HCT116 (cell line): ENCODE measurements around the gene RAB26. TPM values are rescaled to one million over a fixed set of nuclear protein-coding genes. Genes with fewer than 3 reads are reported as not detected.

Experiments
- ATAC-seq: fragments of 200-7000 bp; cut with Tn5 transposase; 2 replicates; pipeline ENCODE4 v1.9.1; 2020; ENCODE audit warnings: mild to moderate bottlenecking, moderate library complexity
- BruUV-seq: library from RNA; stranded (reverse); fragments of 400-500 nt; replicated peaks from 2 replicates; lab custom pipeline; 2021; lab: Mats Ljungman, UMichigan
- CTCF ChIA-PET: fragments of 300-600 bp; sonication (Branson Sonifier 250); formaldehyde crosslinking; loops from one replicate; lab custom pipeline; 2021; ENCODE audit warnings: antibody characterized with exemption; lab: Charles Lee
- POLR2A ChIA-PET: fragments of 300-600, 350-600 bp; sonication (Branson Sonifier 250); formaldehyde crosslinking; loops from one replicate; lab custom pipeline; 2021; ENCODE audit warnings: antibody characterized with exemption; lab: Charles Lee
- RAD21 ChIA-PET, 2 experiments: fragments of 300-600 bp; sonication (Branson Sonifier 250); formaldehyde crosslinking; loops; one replicate each; lab custom pipeline; 2023; ENCODE audit warnings: low total read pairs in 2 of 2; ENCODE audit not compliant: uncharacterized antibody in 2 of 2, unreplicated experiment in 2 of 2, low non-redundant PET in 1 of 2; lab: Charles Lee
- DNase-seq: peaks from one replicate; pipeline ENCODE4 v3.0.0-alpha.2; 2010; ENCODE audit warnings: low read depth, low spot score
- H2AFZ ChIP-seq: fragments of 200-600 bp; shearing (Covaris generic), sonication (generic); 2 replicates; pipeline ENCODE4 v1.6.1; 2017; ENCODE audit warnings: low read depth, mixed run types, mixed read lengths, antibody characterized with exemption, low read length; ENCODE audit not compliant: poor library complexity, severe bottlenecking
- H3K27ac ChIP-seq: 2 replicates; pipeline ENCODE4 v1.5.1; 2012; ENCODE audit warnings: low read depth, low read length
- H3K27me3 ChIP-seq: fragments of 200-600 bp; sonication (generic); 2 replicates; pipeline ENCODE4 v1.6.1; 2016; ENCODE audit warnings: mixed run types, low read length, mixed read lengths; ENCODE audit not compliant: insufficient read depth
- H3K36me3 ChIP-seq, 2 experiments: fragments of 200-500 bp in 1 of 2; fragments of 200-600 bp in 1 of 2; sonication (Bioruptor generic) in 1 of 2; sonication (generic) in 1 of 2; 2 replicates each; pipeline versions ENCODE4 v1.5.1 to v1.6.1; 2014 to 2016; ENCODE audit warnings: low read length in 2 of 2, inconsistent platforms in 1 of 2, mixed read lengths in 1 of 2, mixed run types in 1 of 2; ENCODE audit not compliant: insufficient read depth in 2 of 2, control insufficient read depth in 1 of 2
- H3K4me1 ChIP-seq, 2 experiments: fragments of 200-600 bp in 1 of 2; sonication (generic) in 1 of 2; 2 replicates each; pipeline versions ENCODE4 v1.5.1 to v1.6.1; 2012 to 2017; ENCODE audit warnings: low read length in 2 of 2, inconsistent platforms in 1 of 2, mild to moderate bottlenecking in 1 of 2, mixed read lengths in 1 of 2, mixed run types in 1 of 2, moderate library complexity in 1 of 2; ENCODE audit not compliant: insufficient read depth in 2 of 2, control insufficient read depth in 1 of 2
- H3K4me2 ChIP-seq: fragments of 200-600 bp; sonication (generic); 2 replicates; pipeline ENCODE4 v1.6.1; 2017; ENCODE audit warnings: mixed run types, low read length, mixed read lengths
- H3K4me3 ChIP-seq, 2 experiments: fragments of 200-600 bp in 1 of 2; sonication (generic) in 1 of 2; replicated peaks in 1 of 2; 2 replicates each; pipeline ENCODE4 v1.5.1; 2011 to 2016; ENCODE audit warnings: low read length in 2 of 2, control low read depth in 1 of 2, low read depth in 1 of 2, mild to moderate bottlenecking in 1 of 2, mixed read lengths in 1 of 2, mixed run types in 1 of 2
- H3K79me2 ChIP-seq: fragments of 200-600 bp; sonication (generic); 2 replicates; pipeline ENCODE4 v1.6.1; 2017; ENCODE audit warnings: mild to moderate bottlenecking, mixed run types, low read length, moderate library complexity, mixed read lengths; ENCODE audit not compliant: insufficient read depth
- H3K9ac ChIP-seq: fragments of 200-600 bp; sonication (generic); 2 replicates; pipeline ENCODE4 v1.6.1; 2016; ENCODE audit warnings: low read length, mixed read lengths
- H3K9me2 ChIP-seq: fragments of 200-600 bp; sonication (generic), shearing (Covaris generic); 2 replicates; pipeline ENCODE4 v1.6.1; 2017; ENCODE audit warnings: mixed run types, mild to moderate bottlenecking, moderate library complexity; ENCODE audit not compliant: insufficient read depth
- H3K9me3 ChIP-seq, 2 experiments: fragments of 200-500 bp in 1 of 2; fragments of 200-600 bp in 1 of 2; sonication (Bioruptor generic) in 1 of 2; sonication (generic) in 1 of 2; 2 replicates each; pipeline ENCODE4 v1.6.1; 2014 to 2017; ENCODE audit warnings: low read length in 2 of 2, mixed read lengths in 2 of 2, inconsistent platforms in 1 of 2, low read depth in 1 of 2, mild to moderate bottlenecking in 1 of 2, mixed run types in 1 of 2, moderate library complexity in 1 of 2; ENCODE audit not compliant: control insufficient read depth in 1 of 2, insufficient read depth in 1 of 2
- H4K20me1 ChIP-seq: fragments of 200-600 bp; sonication (generic), shearing (Covaris generic); 2 replicates; pipeline ENCODE4 v1.6.1; 2017; ENCODE audit warnings: mixed run types, mild to moderate bottlenecking, moderate library complexity; ENCODE audit not compliant: insufficient read depth
- ATF3 ChIP-seq: IDR thresholded peaks from 2 replicates; pipeline ENCODE4 v1.6.1; 2012
- CBX3 ChIP-seq: IDR thresholded peaks from 2 replicates; pipeline ENCODE4 v1.6.1; 2012; ENCODE audit warnings: low read depth
- CEBPB ChIP-seq: IDR thresholded peaks from 2 replicates; pipeline ENCODE4 v1.6.1; 2012; ENCODE audit warnings: low read depth
- EGR1 ChIP-seq: IDR thresholded peaks from 2 replicates; pipeline ENCODE4 v1.6.1; 2012; ENCODE audit warnings: low read depth
- ELF1 ChIP-seq: IDR thresholded peaks from 2 replicates; pipeline ENCODE4 v1.6.1; 2012; ENCODE audit warnings: low read depth, borderline replicate concordance
- FOSL1 ChIP-seq: IDR thresholded peaks from 2 replicates; pipeline ENCODE4 v1.6.1; 2012; ENCODE audit warnings: low read depth
- POLR2A ChIP-seq: IDR thresholded peaks from 2 replicates; pipeline ENCODE4 v1.7.0; 2011; ENCODE audit warnings: borderline replicate concordance; ENCODE audit not compliant: insufficient read depth, insufficient read length; ENCODE audit errors: extremely low read depth
- SP1 ChIP-seq: IDR thresholded peaks from 2 replicates; pipeline ENCODE4 v1.6.1; 2012; ENCODE audit warnings: low read depth
- SRF ChIP-seq: IDR thresholded peaks from 2 replicates; pipeline ENCODE4 v1.6.1; 2012; ENCODE audit warnings: low read depth
- TCF7L2 ChIP-seq: IDR thresholded peaks from 2 replicates; pipeline ENCODE4 v1.7.0; 2011; ENCODE audit warnings: borderline replicate concordance, inconsistent platforms; ENCODE audit not compliant: insufficient read depth, insufficient read length; ENCODE audit errors: extremely low read depth
- YY1 ChIP-seq: IDR thresholded peaks from 2 replicates; pipeline ENCODE4 v1.6.1; 2011; ENCODE audit warnings: low read length, low read depth, moderate library complexity, mild to moderate bottlenecking; ENCODE audit not compliant: insufficient replicate concordance; ENCODE audit errors: extremely low read depth
- ZNF274 ChIP-seq: fragments of 200-500 bp; sonication (Bioruptor generic); IDR thresholded peaks from 2 replicates; pipeline ENCODE4 v1.6.1; 2014; ENCODE audit warnings: mild to moderate bottlenecking, low read depth, low read length, inconsistent platforms
- intact Hi-C: fragments of 100-400 bp; cut with micrococcal nuclease; formaldehyde crosslinking; loops from 2 replicates; pipeline ENCODE4 v1.10.0; 2022
- total RNA-seq: library from RNA; stranded (reverse); gene quantifications from one replicate; pipeline ENCODE4 v1.2.1, GENCODE V29; 2021; ENCODE audit not compliant: unreplicated experiment
- TF ChIP-seq, protein P1 (sequence below): IDR thresholded peaks from 2 replicates; pipeline ENCODE4 v1.6.1; 2012
- TF ChIP-seq, protein P2 (sequence below): IDR thresholded peaks from 2 replicates; pipeline ENCODE4 v1.6.1; 2011; ENCODE audit warnings: mild to moderate bottlenecking, low read length, moderate library complexity; ENCODE audit not compliant: insufficient replicate concordance; ENCODE audit errors: extremely low read depth

The RAB26 gene
- total RNA-seq, 1 experiment from 2014 or later, result 44.9 TPM

- no peak for DNase-seq
- H3K9ac ChIP-seq, result peak overlapping the region; percentile 98; the same call in 1 of the 2 replicates
- ChIA-PET POLR2A (no interaction called here), RAD21 (no interaction called here), CTCF (no interaction called here)
- no TSS peak for BruUV-seq
- H3K36me3 ChIP-seq, result peaks cover 0 to 25% of the 10 kb centered on the region in 2 experiments; a peak in 2 of 4 replicates
- no peak overlapping the region for H3K4me3 ChIP-seq
- no peak for ATAC-seq
- intact Hi-C loops, result loop anchor here (5.0 kb wide), 1 partner anchor 864 kb away; the partner anchor contains the start of genes HCFC1R1, THOC6 and TNFRSF12A
- H3K4me2 ChIP-seq, result peak overlapping the region; percentile 97; the same call in 1 of the 2 replicates
- H3K27me3 ChIP-seq, result no peaks in the 10 kb centered on the region
- H3K4me1 ChIP-seq, result peaks cover 44 to 73% of the 10 kb centered on the region in 2 experiments
- no peak overlapping the region for H2AFZ ChIP-seq
- H3K27ac ChIP-seq, result peak overlapping the region; percentile 80; the same call in 1 of the 2 replicates
- H4K20me1 ChIP-seq, result no peaks in the 10 kb centered on the region
- H3K9me3 ChIP-seq, result no peaks in the 10 kb centered on the region
- TF ChIP-seq, protein P1, sequence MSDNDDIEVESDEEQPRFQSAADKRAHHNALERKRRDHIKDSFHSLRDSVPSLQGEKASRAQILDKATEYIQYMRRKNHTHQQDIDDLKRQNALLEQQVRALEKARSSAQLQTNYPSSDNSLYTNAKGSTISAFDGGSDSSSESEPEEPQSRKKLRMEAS, result no peak
- peaks cover 92% of the 10 kb centered on the region for H3K79me2 ChIP-seq
- H3K9me2 ChIP-seq, result no peaks in the 10 kb centered on the region
Measured at GRCh38 chr16:2158262-2158638, 9.8 kb downstream of the RAB26 start.

DNA sequence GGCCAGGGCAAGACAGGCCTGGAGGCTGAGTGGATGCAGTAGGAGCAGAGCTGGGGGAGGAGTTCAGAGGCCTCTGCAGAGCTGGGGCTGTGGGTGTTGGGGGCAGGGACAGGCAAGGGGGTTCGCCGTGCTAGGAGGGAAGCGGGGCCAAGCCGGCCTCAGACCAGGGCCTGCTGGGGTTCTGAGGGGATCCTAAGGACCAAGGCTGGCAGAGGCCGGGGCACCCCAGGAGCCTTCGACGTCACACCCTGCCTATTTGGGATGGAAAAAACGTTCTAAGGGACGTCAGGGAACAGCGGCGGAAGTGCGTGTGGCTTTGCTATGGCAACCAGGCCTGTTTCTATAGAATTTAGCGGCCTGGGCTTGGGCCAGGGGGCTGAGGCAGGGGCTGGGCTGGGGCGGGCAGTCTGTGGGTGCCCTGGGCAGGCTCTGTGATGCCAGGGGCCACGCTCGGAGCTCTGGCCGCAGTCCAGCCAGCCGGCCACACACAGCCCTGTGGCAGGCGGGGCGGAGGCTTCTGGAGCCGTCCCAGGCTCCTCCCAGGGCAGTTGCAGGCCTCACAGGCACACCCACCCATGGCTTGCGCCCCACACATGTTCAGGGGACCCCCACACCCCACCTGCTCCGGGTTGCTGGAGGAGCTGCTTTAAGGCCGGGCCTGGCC is 10.9 kb downstream of the RAB26 start:
- no peak overlapping the region for H2AFZ ChIP-seq
- no peaks in the 10 kb centered on the region for H3K27me3 ChIP-seq
- ChIA-PET CTCF (no interaction called here), POLR2A (no interaction called here), RAD21 (no interaction called here)
- no peak overlapping the region for H3K4me3 ChIP-seq
- H3K4me2 ChIP-seq, result no peak overlapping the region; the same call in 1 of the 2 replicates
- no peak for ATAC-seq
- no peak for DNase-seq
- H3K4me1 ChIP-seq, result peaks cover 51 to 72% of the 10 kb centered on the region in 2 experiments
- H3K27ac ChIP-seq, result peak overlapping the region; percentile 80; the same call in 1 of the 2 replicates
- H4K20me1 ChIP-seq, result no peaks in the 10 kb centered on the region
- intact Hi-C loops, result loop anchor here (5.0 kb wide), 1 partner anchor 863 kb away; the partner anchor contains the start of genes HCFC1R1, THOC6 and TNFRSF12A
- no TSS peak for BruUV-seq
- peak overlapping the region; percentile 98; the same call in 1 of the 2 replicates for H3K9ac ChIP-seq
- H3K36me3 ChIP-seq, result peaks cover 0 to 14% of the 10 kb centered on the region in 2 experiments; a peak in 1 of 4 replicates
- peaks cover 92% of the 10 kb centered on the region for H3K79me2 ChIP-seq
- H3K9me2 ChIP-seq, result no peaks in the 10 kb centered on the region
- H3K9me3 ChIP-seq, result no peaks in the 10 kb centered on the region
- TF ChIP-seq SRF, result no peak
- TF ChIP-seq CEBPB, result no peak
- no peak for TF ChIP-seq ZNF274
- no peak for TF ChIP-seq YY1
- no peak for TF ChIP-seq ELF1
- no peak for TF ChIP-seq SP1
- TF ChIP-seq, protein P2, sequence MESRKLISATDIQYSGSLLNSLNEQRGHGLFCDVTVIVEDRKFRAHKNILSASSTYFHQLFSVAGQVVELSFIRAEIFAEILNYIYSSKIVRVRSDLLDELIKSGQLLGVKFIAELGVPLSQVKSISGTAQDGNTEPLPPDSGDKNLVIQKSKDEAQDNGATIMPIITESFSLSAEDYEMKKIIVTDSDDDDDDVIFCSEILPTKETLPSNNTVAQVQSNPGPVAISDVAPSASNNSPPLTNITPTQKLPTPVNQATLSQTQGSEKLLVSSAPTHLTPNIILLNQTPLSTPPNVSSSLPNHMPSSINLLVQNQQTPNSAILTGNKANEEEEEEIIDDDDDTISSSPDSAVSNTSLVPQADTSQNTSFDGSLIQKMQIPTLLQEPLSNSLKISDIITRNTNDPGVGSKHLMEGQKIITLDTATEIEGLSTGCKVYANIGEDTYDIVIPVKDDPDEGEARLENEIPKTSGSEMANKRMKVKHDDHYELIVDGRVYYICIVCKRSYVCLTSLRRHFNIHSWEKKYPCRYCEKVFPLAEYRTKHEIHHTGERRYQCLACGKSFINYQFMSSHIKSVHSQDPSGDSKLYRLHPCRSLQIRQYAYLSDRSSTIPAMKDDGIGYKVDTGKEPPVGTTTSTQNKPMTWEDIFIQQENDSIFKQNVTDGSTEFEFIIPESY, result no peak
- no peak for TF ChIP-seq TCF7L2
- no peak for TF ChIP-seq POLR2A
- no peak for TF ChIP-seq CBX3
- TF ChIP-seq ATF3, result no peak
- no peak for TF ChIP-seq EGR1
- TF ChIP-seq FOSL1, result no peak
